H9 (cell line): ENCODE data around the gene DNAJC6. TPM values are rescaled to one million over a fixed set of nuclear protein-coding genes. Genes with fewer than 3 reads are reported as not detected.

ENCODE experiments used
- DNase-seq: peaks from one replicate; pipeline ENCODE4 v3.0.0-alpha.2; 2017
- H2AFZ ChIP-seq: one replicate; pipeline ENCODE4 v1.6.1; 2013; ENCODE audit warnings: mild to moderate bottlenecking, low read length, control low read depth, moderate library complexity
- H2AK5ac ChIP-seq: 2 replicates; pipeline ENCODE4 v1.6.1; 2013; ENCODE audit warnings: low read length, control low read depth, mixed read lengths; ENCODE audit not compliant: insufficient read length
- H2BK120ac ChIP-seq: one replicate; pipeline ENCODE4 v1.6.1; 2013; ENCODE audit warnings: low read depth, mild to moderate bottlenecking, low read length, control low read depth, inconsistent platforms; ENCODE audit not compliant: poor library complexity, severe bottlenecking
- H2BK12ac ChIP-seq: 2 replicates; pipeline ENCODE4 v1.6.1; 2013; ENCODE audit warnings: low read length, control low read depth, mixed read lengths, low read depth; ENCODE audit not compliant: insufficient read length
- H2BK15ac ChIP-seq: 2 replicates; pipeline ENCODE4 v1.6.1; 2013; ENCODE audit warnings: low read depth, low read length, control low read depth
- H2BK20ac ChIP-seq: one replicate; pipeline ENCODE4 v1.6.1; 2013; ENCODE audit warnings: low read depth, mild to moderate bottlenecking, low read length, control low read depth, inconsistent platforms; ENCODE audit not compliant: poor library complexity, severe bottlenecking
- H2BK5ac ChIP-seq: 2 replicates; pipeline ENCODE4 v1.6.1; 2013; ENCODE audit warnings: low read length, control low read depth, mixed read lengths; ENCODE audit not compliant: insufficient read length
- H3K14ac ChIP-seq: 2 replicates; pipeline ENCODE4 v1.6.1; 2013; ENCODE audit warnings: low read length, control low read depth; ENCODE audit not compliant: insufficient read depth
- H3K18ac ChIP-seq: 2 replicates; pipeline ENCODE4 v1.6.1; 2013; ENCODE audit warnings: low read depth, mild to moderate bottlenecking, mixed read lengths, low read length, control low read depth; ENCODE audit not compliant: insufficient read length
- H3K23ac ChIP-seq: 2 replicates; pipeline ENCODE4 v1.6.1; 2013; ENCODE audit warnings: low read length, control low read depth, mixed read lengths, low read depth; ENCODE audit not compliant: insufficient read length
- H3K23me2 ChIP-seq: 2 replicates; pipeline ENCODE4 v1.6.1; 2013; ENCODE audit warnings: low read depth, mild to moderate bottlenecking, mixed read lengths, low read length, control low read depth; ENCODE audit not compliant: insufficient read length, poor library complexity, severe bottlenecking
- H3K27ac ChIP-seq: 2 replicates; pipeline ENCODE4 v1.5.1; 2013; ENCODE audit warnings: low read length, control low read depth, mixed read lengths, low read depth; ENCODE audit not compliant: insufficient read length
- H3K27me3 ChIP-seq: 2 replicates; pipeline ENCODE4 v1.6.1; 2013; ENCODE audit warnings: low read length, control low read depth, inconsistent platforms; ENCODE audit not compliant: insufficient read depth
- H3K4ac ChIP-seq: 2 replicates; pipeline ENCODE4 v1.6.1; 2013; ENCODE audit warnings: low read depth, mild to moderate bottlenecking, control low read depth, inconsistent platforms, low read length, moderate library complexity
- H3K4me1 ChIP-seq: 2 replicates; pipeline ENCODE4 v1.6.1; 2013; ENCODE audit warnings: low read length, control low read depth, inconsistent platforms; ENCODE audit not compliant: insufficient read depth
- H3K4me2 ChIP-seq: 2 replicates; pipeline ENCODE4 v1.6.1; 2013; ENCODE audit warnings: low read length, control low read depth, mixed read lengths; ENCODE audit not compliant: insufficient read length, insufficient read depth
- H3K56ac ChIP-seq: 2 replicates; pipeline ENCODE4 v1.6.1; 2013; ENCODE audit warnings: low read depth, mild to moderate bottlenecking, mixed read lengths, low read length, control low read depth; ENCODE audit not compliant: insufficient read length
- H3K79me1 ChIP-seq: 2 replicates; pipeline ENCODE4 v1.6.1; 2013; ENCODE audit warnings: low read depth, mild to moderate bottlenecking, moderate library complexity, low read length, control low read depth, inconsistent platforms; ENCODE audit not compliant: insufficient read depth, poor library complexity, severe bottlenecking
- H3K79me2 ChIP-seq: 2 replicates; pipeline ENCODE4 v1.6.1; 2013; ENCODE audit warnings: low read length, control low read depth, inconsistent platforms; ENCODE audit not compliant: insufficient read depth
- H3K9ac ChIP-seq: 2 replicates; pipeline ENCODE4 v1.6.1; 2013; ENCODE audit warnings: low read length, control low read depth, mixed read lengths; ENCODE audit not compliant: insufficient read length; ENCODE audit errors: extremely low read depth
- H3K9me3 ChIP-seq: one replicate; pipeline ENCODE4 v1.6.1; 2013; ENCODE audit warnings: low read depth, low read length, inconsistent platforms; ENCODE audit not compliant: control insufficient read depth
- H3T11ph ChIP-seq: one replicate; pipeline ENCODE4 v1.6.1; 2013; ENCODE audit warnings: mild to moderate bottlenecking, low read length, control low read depth, inconsistent platforms
- H4K20me1 ChIP-seq: one replicate; pipeline ENCODE4 v1.6.1; 2013; ENCODE audit not compliant: control insufficient read depth, insufficient read length, insufficient read depth
- H4K5ac ChIP-seq: 2 replicates; pipeline ENCODE4 v1.6.1; 2013; ENCODE audit warnings: low read depth, mild to moderate bottlenecking, mixed read lengths, low read length, control low read depth; ENCODE audit not compliant: insufficient read length
- H4K8ac ChIP-seq: replicated peaks from 2 replicates; pipeline ENCODE4 v1.6.1; 2013; ENCODE audit warnings: low read length, control low read depth, mixed read lengths, low read depth; ENCODE audit not compliant: insufficient read length
- H4K91ac ChIP-seq: 2 replicates; pipeline ENCODE4 v1.6.1; 2013; ENCODE audit warnings: low read depth, mild to moderate bottlenecking, moderate library complexity, mixed read lengths, low read length, control low read depth; ENCODE audit not compliant: insufficient read length
- H3K27ac Mint-ChIP-seq, 3 experiments: 2 replicates in 2 of 3; 3 replicates in 1 of 3; pipeline ENCODE4 v1.8.0; 2020 to 2021; ENCODE audit warnings: mixed read lengths in 3 of 3, mild to moderate bottlenecking in 1 of 3, moderate library complexity in 1 of 3
- H3K27me3 Mint-ChIP-seq: 2 replicates; pipeline ENCODE4 v1.8.0; 2021; ENCODE audit warnings: low read depth, mild to moderate bottlenecking, moderate library complexity, mixed read lengths
- H3K36me3 Mint-ChIP-seq, 3 experiments: 2 replicates in 2 of 3; 3 replicates in 1 of 3; pipeline ENCODE4 v1.8.0; 2020 to 2021; ENCODE audit warnings: low read depth in 3 of 3, mixed read lengths in 3 of 3; ENCODE audit not compliant: insufficient read depth in 1 of 3
- H3K4me1 Mint-ChIP-seq, 2 experiments: 2 replicates each; pipeline ENCODE4 v1.8.0; 2020; ENCODE audit warnings: mixed read lengths in 2 of 2
- H3K4me3 Mint-ChIP-seq, 2 experiments: 2 replicates in 1 of 2; 3 replicates in 1 of 2; pipeline ENCODE4 v1.8.0; 2020 to 2021; ENCODE audit warnings: mild to moderate bottlenecking in 2 of 2, mixed read lengths in 2 of 2, moderate library complexity in 1 of 2
- H3K9me3 Mint-ChIP-seq, 2 experiments: 2 replicates in 1 of 2; 3 replicates in 1 of 2; pipeline ENCODE4 v1.8.0; 2020; ENCODE audit warnings: mild to moderate bottlenecking in 2 of 2, mixed read lengths in 2 of 2, moderate library complexity in 1 of 2
- CTCF ChIP-seq: fragments of 200-600 bp; sonication (generic); conservative IDR thresholded peaks from 3 replicates; pipeline ENCODE4 v1.8.0; 2021; ENCODE audit warnings: antibody characterized with exemption, mild to moderate bottlenecking
- WGBS: extraction: QIAGEN DNeasy Blood & Tissue Kit; methylation state at CpG from one replicate; pipeline ENCODE4 v1.1.7; 2013; ENCODE audit warnings: missing lambda C conversion rate, low lambda C conversion rate, mixed read lengths; ENCODE audit not compliant: insufficient read length; ENCODE audit errors: extremely low coverage; 5-methylcytosine and 5-hydroxymethylcytosine counted together
- total RNA-seq: library from RNA; stranded (reverse); gene quantifications from 2 replicates; pipeline ENCODE4 v1.2.1, GENCODE V29; 2021

DNAJC6 gene
- total RNA-seq, 1 experiment from 2014 or later: 2.2 TPM

DNA sequence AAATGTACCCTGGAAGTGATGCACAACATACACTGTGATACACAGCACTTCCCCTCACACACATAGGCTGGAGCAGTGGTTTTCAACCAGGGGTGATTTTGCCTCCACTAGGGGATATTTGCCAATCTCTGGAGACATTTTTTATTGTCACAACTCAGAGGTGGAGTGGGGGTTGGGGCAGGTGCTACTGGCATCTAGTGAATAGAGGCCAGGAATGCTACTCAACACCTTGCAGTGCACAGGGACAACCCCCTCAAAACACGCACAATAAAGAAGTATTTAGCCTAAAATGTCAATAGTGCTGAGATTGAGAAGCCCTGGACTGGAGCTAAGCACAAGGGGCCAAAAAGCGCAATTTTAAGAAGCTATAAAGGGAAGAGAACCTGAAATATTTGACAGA lies 54.1 kb downstream of the DNAJC6 start:
- H3K79me2 ChIP-seq: no peaks in the 10 kb centered on the region
- no peaks in the 10 kb centered on the region for H4K20me1 ChIP-seq
- H2AFZ ChIP-seq: no peak overlapping the region
- no peak overlapping the region for H2BK15ac ChIP-seq
- no peak overlapping the region for H2BK20ac ChIP-seq
- no peaks in the 10 kb centered on the region for H3K27me3 ChIP-seq
- no CpG with 5 or more reads among the region's 2 CpGs for WGBS
- peaks cover 5% of the 10 kb centered on the region for H3K4me1 ChIP-seq
- no peak overlapping the region for H3K4me2 ChIP-seq
- no peak for TF ChIP-seq CTCF
- H2BK120ac ChIP-seq: no peak overlapping the region
- no peak overlapping the region for H3K4me3 Mint-ChIP-seq
- H2AK5ac ChIP-seq: no peak overlapping the region
- H3K9ac ChIP-seq: no peak overlapping the region
- H2BK12ac ChIP-seq: no peak overlapping the region
- no peak overlapping the region for H4K91ac ChIP-seq
- H3K4ac ChIP-seq: no peak overlapping the region
- no peak overlapping the region for H3K27ac ChIP-seq
- no peaks in the 10 kb centered on the region for H3K23me2 ChIP-seq
- no peak overlapping the region for H3K23ac ChIP-seq
- no peaks in the 10 kb centered on the region for H3K9me3 ChIP-seq
- no peak overlapping the region for H4K5ac ChIP-seq
- no peak overlapping the region for H3T11ph ChIP-seq
- H4K8ac ChIP-seq: no peak overlapping the region
- H3K4me1 Mint-ChIP-seq: peaks cover 13 to 15% of the 10 kb centered on the region in 2 experiments
- H3K14ac ChIP-seq: no peak overlapping the region
- no peak for DNase-seq
- H3K79me1 ChIP-seq: no peaks in the 10 kb centered on the region
- H3K27ac Mint-ChIP-seq: peak overlapping the region in 1 of 3 experiments; percentile 8; a peak in 1 of 7 replicates
- H3K56ac ChIP-seq: no peak overlapping the region
- H3K36me3 Mint-ChIP-seq: no peaks in the 10 kb centered on the region
- H2BK5ac ChIP-seq: no peak overlapping the region
- peaks cover 2 to 3% of the 10 kb centered on the region in 2 experiments; a peak in 3 of 5 replicates for H3K9me3 Mint-ChIP-seq
- no peaks in the 10 kb centered on the region for H3K27me3 Mint-ChIP-seq
- H3K18ac ChIP-seq: no peak overlapping the region
